ENCODE measurements around the gene RGS14.
A peak's percentile ranks its signal among the peaks of the same experiment; 100 is the strongest.
"Not testable (repeated sequence)": the region's sequence is repeated elsewhere in the genome, so short reads cannot be mapped to it uniquely, and the experiment has no call there.

The RGS14 gene

DNA sequence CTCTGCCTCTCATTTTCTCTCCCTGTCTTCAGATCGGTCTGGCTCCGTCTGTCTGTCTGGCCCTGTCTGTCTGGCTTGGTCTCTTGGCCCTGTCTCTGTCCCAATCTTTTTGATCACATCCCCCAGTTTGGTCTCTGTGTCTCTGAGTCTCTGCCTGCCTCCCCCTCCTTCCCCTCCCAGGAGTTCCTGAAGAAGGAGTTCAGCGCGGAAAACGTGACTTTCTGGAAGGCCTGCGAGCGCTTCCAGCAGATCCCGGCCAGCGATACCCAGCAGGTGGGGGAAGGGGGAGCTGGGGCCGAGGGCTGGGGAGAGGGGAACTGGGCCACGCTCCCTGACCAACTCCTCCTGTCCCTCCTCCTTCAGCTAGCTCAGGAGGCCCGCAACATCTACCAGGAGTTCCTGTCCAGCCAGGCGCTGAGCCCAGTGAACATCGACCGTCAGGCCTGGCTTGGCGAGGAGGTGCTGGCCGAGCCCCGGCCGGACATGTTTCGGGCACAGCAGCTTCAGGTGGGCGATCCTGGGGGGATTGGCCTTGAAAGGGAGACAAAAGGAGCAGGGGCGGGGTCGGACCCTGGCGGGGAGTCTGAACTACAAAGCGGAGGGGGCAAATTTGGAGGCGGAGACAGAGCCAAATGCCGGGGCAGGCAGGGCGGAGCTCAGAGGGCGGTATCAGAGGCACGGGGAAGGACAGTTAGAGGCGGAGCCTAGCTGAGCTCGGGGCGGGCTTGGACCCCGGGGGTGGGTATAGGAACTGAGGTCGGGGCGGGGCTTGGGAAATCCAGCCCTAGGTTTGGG lies 9.0 kb downstream of the RGS14 start:
- no peak for DNase-seq

DNA sequence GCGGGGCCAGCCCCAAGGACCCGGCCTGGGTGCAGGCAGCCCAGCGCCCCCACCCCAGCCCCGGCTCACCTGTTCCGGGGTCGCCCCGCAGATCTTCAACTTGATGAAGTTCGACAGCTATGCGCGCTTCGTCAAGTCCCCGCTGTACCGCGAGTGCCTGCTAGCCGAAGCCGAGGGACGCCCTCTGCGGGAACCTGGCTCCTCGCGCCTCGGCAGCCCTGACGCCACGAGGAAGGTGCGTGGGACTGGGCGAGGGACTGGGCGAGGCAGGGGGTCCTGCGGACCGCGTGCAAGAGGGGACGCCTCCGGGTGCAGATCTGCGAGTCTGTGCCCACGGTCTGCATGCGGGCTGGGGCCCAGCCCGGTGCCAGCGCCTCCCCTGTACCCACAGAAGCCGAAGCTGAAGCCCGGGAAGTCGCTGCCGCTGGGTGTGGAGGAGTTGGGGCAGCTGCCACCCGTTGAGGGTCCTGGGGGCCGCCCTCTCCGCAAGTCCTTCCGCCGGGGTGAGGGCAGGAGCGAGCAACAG lies 9.7 kb downstream of the RGS14 start:
- no peak for DNase-seq

DNA sequence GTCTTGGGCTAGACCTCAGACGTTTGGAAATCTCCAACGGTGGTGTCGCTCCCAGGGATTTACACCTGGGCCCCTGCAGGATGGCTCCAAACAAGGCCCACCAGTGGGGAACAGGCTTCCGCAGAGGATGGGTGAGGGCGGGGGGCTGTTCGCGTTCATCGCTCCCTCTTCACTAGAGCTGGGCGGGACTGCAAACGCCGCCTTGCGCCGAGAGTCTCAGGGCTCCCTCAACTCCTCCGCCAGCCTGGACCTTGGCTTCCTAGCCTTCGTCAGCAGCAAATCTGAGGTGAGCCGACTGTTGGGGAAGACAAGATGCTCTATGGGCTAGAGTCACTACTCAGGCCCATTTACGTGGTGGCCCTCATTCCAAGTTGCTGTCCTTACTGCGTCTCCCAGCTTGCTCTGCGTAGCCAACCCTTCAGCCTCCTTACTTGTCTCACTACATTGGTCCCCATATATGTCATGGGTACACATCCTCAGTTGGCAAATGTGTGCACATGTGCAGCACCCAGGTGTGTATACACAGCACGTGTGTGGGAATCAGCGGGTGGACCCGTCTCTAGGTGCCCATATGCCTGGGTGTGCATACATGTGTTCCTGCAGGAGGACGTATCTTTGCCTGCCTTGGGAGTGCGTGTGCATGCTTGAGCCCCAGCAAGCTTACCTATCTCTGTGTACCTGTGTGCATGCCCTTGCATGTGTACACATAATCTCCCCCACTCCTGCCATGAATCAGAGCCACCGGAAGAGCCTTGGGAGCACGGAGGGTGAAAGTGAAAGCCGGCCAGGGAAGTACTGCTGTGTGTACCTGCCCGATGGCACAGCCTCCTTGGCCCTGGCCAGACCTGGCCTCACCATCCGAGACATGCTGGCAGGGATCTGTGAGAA lies 10.5 kb downstream of the RGS14 start:
- DNase-seq = no peak

DNA sequence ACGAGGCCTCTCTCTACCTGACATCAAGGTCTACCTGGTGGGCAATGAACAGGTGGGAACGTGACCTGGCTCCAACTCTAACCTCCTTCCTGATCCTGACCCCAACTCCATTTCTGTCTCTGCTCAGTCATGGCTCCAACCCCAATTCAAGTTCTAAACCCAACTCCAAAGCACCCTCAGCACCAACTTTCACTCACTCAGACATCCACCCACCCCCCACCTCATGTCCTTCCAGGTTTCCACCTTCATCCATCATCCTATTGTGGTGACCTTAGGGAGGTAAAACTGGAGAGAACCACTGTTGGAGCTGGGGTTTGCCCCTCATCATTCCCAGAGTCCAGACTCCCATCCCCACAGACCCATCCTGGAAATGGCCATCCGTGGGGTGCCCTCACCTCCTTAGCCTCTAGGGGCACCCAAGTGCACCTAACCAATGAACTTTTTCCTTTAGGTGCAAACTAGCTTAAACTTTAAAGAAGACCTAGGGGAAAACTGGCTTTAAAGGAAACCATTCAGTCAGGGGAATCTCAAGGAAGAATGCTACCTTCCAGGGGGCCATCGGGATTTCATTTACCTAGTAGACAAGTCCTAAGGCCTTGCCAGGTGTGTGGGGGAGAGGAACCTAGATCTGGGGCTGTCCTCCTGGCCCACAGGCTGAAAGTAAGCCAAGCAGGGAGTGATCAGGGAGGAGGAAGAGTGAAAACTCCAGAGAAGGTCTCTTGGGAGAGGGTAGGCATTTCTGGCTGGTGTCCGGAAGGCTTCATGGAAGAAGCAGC lies 11.3 kb downstream of the RGS14 start:
- DNase-seq = peak; percentile 28

DNA sequence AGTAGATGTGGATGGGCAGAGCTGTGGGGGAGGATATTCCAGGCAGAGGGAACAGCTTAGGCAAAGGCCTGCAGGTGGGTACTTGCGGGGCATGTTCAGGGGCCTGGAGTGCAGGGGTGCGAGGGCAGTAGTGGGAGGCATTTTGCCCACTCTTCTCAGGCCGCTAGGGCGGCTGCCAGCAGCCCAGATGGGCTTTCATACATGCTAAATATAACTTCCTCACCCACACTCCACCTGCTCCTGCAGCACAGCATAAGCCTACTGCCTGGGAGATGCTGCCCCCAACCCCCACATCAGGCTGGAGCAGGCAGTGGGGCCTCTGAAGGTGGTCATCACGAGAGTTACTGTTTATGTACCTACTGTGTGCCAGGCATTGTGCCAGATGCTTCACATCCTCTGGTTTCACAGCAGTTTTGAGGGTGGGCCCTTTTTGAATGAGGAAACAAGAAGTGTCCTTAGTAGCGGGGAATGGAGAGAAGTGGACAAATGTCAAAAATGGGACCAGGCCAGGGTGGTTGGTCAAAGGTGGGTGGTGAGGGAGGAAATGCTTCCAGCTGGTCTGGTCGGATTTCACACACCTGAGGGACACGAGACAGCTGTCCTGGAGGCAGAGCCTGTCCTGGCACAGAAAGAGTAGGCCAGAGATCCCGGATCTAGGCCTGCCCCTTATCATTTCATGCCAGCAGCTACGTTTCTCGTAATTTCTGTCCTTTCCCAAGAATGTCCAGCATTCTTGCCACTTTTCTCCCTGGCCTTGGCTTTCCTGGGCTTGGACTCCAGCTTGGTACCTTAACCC lies 12.1 kb downstream of the RGS14 start:
- no peak for DNase-seq

DNA sequence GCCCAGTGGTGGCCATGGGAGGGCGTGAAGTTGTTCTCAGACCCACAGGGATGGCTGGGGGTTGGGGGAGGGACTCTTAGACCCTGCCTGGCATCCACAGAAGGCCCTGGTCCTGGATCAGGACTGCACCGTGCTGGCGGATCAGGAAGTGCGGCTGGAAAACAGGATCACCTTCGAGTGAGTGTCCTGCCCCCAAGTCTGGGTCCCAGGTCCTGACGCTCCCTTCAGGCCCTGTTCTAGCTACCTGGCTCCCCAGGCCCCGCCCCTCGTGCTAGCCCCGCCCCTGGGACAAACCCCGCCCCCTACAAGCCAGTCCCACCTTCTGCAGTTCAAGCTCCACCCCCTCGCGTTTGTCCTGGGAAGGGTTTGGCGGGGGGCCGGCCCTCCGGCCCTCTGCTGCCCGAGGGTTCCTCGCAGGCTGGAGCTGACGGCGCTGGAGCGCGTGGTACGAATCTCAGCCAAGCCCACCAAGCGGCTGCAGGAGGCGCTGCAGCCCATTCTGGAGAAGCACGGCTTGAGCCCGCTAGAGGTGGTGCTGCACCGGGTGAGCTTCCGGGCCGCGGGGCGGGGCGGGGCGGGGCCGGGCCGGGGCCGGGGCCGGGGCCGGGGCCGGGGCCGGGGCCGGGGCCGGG lies 12.9 kb downstream of the RGS14 start:
- DNase-seq = peak; percentile 95

DNA sequence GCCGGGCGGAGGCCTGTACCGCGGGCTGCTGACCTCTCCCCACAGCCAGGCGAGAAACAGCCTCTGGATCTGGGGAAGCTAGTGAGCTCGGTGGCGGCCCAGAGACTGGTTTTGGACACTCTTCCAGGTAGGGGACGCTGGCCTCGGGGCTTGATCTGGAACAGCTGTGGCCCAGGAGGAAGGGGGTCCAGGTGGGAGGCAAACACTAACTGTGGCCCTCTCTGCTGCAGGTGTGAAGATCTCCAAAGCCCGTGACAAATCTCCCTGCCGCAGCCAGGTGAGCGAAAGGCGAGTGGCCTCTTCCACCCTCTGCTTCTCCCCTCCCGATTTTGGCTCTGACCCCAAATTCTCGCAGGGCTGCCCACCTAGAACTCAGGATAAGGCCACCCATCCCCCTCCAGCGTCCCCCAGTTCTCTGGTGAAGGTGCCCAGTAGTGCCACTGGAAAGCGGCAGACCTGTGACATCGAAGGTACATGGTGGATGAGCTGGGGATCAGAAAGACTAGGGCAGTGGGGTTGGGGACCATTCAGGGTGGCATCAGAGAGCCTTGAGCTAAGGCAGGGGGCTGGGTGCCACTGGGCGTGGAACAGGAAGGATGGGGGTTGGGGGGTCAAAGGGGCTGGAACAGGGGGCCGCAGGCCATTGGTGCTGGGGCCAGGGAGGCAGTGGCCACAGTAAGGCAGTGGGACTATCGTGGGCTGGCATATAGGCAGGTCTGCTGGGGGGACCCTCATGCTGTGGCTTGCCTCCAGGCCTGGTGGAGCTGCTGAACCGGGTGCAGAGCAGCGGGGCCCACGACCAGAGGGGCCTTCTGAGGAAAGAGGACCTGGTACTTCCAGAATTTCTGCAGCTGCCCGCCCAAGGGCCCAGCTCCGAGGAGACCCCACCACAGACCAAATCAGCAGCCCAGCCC lies 13.7 kb downstream of the RGS14 start:
- DNase-seq = no peak

DNA sequence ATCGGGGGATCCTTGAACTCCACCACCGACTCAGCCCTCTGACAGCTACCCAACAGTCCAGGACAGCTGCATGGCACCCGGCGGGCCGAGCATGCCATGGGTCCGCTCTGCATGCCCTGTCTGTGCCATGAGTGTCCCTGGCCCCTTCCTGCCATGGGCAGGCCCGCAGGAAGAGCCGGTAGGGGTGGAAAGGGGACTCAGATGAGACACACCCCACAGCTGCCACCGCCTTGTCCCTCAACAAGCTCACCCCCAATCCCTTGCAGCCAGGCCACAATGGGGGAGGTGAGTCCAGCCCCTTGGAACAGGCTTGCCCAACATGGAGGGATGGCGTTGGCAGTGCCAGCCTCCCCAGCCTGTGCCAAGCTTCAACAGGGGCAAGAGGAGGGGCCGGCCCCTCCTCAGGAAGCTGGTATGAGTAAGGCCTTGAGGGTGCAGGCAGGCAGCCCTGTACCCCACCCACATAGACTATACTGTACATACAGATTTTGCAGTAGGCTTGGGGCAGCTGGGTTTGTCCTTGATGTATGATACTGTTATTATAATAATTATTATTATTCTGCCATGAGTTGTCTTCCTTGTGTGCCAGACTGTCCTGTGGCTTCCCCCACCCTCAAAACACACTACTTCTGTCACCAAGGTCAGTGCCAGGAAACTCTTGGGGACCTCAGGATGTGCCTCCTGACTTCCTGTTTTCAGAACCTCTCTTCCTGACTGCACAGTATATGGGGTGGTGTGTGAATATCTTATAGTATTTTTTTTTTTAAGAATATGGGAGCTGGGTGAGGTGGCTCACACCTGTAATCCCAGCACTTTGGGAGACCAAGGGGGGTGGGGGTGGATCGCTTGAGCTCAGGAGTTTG lies 14.5 kb downstream of the RGS14 start:
- no peak for DNase-seq

DNA sequence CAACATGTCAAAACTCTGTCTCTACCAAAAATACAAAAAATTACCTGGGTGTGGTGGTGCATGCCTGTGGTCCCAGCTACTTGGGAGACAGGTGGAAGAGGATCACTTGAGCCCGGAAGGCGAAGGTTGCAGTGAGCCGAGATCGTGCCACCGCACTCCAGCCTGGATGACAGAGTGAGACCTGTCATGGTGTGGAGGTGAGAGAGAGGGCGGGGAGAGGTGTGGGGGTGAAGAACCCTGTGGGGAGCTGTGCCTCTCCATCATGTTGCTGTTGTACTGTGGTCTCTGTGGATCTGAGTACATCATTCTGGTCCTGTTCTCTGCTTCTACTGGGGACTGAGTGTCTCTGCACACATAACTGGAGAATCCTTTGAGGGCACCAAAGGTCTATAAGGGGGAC lies 15.2 kb downstream of the RGS14 start:
- DNase-seq = no peak

DNA sequence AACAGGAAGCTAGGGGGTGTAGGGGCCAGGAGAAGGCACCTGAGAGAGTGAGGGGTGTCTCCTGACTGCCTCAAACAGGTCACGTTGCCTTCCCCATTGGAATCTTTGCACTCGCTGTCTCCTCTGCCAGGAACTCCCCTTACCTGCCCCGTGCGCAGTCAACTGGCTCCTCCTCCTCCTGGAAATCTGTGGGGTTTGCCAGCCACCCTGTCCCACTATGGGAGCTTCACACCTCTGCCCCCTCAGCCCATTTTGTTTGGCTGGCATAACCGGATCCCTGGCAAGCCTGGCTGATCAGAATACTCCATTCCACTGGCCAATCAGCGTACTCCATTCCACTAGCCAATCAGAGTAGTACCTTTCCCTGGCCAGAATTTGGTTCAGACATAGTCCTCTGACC lies 16.1 kb downstream of the RGS14 start:
- DNase-seq = no peak

DNA sequence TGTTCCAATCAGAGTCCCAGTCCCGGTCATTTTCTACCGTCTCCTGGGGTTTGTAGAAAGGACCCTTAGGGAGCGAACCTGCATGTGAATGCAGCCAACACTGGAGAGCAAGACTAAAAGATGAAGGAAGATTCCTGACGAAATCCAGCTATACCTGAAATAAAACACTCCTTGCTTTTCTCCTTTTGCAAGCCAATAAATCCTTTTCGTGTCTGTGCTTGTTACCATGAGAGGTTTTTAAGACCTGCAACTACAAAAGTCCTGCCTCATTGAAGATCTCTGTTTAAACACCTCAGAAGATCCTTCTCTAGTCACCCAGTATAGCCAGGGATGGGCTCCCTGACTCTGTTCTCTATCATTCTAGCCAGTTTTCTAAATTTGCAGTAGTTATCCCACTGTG lies 16.5 kb downstream of the RGS14 start:
- DNase-seq = no peak

DNA sequence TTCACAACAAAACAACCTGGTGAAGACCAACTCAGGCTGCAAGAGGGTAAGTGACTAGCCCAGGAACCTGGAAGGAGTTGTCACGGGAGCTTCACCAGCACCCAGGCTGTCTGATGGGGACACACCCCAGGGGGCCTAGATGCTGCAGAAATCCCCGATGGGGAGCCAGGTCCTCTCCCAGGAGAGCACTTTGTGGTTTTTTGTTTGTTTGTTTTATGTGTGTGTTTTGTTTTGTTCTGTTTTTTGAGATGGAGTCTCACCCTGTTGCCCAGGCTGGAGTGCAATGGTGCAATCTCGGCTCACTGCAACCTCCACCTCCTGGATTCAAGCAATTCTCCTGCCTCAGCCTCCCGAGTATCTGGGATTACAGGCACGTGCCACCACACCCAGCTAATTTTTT lies 17.8 kb downstream of the RGS14 start:
- not testable (repeated sequence) for DNase-seq

DNA sequence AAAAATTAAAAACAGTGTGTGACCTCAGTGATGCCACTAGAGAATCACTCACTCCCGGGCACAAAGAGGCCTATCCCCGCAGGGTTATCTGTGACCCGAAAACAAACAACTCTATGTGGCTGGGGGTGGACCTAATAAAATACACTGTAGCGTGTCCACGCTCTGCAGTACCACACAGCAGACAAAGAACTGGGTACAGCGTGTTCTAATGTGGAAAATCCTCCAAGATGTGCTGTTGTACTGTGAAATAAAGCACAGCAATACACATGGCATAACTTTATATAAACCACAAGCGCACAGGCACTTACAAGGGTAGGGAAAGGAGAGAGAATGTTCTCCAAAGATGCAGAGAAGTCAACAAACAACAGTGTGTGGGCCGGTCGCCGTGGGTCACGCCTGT lies 18.4 kb downstream of the RGS14 start:
- no peak for DNase-seq

DNA sequence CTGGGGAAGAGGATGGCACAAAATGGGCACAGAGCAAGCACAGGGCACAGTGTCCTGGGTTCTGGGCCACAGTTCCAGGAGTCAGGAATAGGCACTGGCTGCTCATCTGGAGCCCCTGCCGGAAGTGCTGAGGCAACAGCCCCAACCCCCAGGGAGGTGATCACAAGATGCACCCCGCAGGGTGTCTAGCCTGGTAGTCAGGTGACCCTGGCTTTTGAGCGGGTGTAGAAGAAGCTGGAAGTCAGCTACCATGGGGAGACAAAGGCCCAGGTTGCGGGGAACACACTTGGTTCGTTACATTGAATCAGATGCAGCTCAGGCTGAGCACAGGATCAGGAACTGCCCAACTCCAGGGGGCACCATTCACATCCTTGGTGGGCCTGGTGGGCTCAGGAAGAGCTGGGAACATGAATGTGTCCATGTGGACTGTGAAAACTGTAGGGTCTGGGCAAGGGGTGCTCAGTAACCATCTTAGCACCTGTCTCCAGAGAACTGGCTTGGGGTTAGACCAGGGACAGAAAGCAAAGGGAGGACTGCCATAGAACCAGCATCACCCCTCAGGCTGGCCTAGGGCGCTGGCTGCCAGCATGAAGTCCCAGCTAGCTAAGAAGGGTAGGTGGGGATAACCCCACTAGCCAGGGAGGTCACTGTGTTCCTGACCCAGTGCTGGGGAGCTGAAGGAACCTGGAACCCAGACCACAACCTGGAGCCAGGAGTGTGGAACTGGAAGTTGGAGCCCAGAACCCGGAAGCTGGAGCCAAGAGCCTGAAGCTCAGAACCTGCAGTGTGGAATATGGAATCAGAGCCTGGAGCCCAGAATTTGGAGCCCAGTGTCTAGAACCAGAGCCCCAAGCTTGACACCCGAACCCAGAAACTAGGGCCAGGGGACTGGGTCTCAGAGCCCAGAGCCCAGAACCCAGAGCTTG lies 20.4 kb downstream of the RGS14 start:
- no peak for DNase-seq

DNA sequence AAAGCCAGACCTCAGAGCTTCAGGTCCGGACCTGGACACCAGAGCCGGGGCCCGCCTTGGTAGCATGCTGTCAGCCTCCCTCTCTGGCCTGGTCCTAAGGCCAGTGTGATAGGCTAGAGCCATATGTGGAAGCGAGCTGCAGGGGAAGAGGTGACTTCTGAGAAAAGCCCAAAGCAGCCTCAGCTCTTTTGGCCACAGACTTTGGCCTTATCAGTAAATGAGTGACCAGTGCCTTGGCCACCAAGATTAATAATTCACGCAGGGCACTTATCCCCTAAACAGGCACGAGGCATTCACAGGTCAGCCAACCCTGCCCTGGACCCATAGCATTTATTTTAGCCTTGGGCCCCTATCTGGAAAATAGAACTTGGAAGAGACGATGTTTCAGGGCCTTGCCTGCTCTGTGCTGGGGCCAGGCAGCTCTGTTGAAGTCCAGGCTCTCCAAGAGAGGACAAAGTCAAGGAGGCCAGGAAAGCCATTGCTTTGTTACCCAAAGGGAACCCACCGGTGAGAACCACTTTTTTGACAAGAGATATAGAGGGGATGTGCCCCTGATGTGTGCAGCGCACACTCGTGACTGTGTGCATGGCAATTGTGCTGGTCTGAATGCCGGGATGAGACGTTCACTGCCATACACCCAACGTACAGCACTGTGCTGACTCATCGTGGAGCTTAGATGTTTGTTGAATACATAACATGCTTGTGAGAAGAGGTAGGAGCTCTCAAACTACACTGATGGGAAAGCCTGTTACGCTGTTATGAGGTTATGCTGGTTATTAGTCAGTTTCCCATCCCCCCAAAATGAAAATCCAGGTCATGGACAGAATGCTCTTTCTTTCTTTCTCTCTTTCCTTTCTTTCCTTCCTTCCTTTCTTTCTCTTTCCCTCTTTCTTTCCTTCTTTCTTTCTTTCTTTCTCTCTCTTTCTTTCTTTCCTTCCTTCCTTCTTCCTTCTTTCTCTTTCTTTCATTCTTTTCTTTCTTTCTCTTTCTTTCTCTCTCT lies 21.5 kb downstream of the RGS14 start:
- DNase-seq = no peak

DNA sequence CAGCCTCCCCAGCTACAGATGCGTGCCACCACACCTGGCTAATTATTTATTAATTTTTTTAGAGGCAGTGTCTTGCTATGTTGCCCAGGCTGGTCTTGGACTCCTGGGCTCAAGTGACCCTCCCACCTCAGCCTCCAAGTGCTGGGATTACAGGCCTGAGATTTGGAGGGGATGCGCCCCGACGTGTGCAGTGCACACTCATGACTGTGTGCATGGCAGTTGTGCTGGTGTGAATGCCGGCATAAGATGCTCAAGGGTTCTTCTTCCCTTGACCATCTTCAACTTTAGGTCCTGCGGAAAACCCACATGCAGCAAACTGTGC lies 23.0 kb downstream of the RGS14 start:
- no peak for DNase-seq

DNA sequence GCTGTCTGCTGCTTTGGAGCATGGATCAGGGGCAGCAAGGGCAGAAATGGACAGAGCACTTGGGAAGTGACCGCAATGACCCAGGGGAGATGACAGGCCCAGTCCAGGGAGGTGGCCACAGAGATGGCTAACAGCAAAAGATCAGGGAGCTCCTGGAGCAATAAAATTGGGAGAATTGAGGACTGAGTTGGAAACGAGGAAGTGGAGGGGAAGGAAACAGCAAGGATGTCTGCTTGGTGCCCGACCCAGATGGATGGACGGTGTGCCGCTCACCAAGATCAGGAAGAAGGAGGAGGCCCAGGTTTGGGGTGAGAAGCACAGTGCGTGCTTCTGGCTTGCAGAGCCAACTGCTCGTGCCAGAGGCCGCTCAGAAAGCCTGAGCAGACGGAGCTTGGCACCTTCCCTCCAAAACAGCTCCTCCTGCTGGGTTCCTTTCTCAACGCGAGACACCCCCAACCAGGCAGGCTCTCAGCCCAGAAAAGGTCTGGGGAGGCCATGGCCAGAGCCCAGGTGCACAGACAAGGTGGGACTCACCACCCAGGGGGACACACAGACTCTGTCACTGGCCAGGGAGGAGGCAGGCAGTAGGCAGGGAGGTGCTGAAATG lies 24.8 kb downstream of the RGS14 start:
- DNase-seq = no peak
